Endothelial cell (in vitro differentiated cells): Measurements from ENCODE around the gene SEMA3B. TPM values are rescaled to one million over a fixed set of nuclear protein-coding genes. Genes with fewer than 3 reads are reported as not detected.
A peak's percentile ranks its signal among the peaks of the same experiment; 100 is the strongest.

ENCODE experiments used
- DNase-seq: peaks from one replicate; pipeline ENCODE4 v3.0.0; 2021; ENCODE audit warnings: low spot score
- H3K27ac Mint-ChIP-seq: one replicate; pipeline ENCODE4 v1.8.0; 2021; ENCODE audit warnings: mixed read lengths, inconsistent platforms; ENCODE audit not compliant: unreplicated experiment
- H3K27me3 Mint-ChIP-seq: one replicate; pipeline ENCODE4 v1.8.0; 2021; ENCODE audit warnings: mild to moderate bottlenecking, moderate library complexity, mixed read lengths, inconsistent platforms; ENCODE audit not compliant: unreplicated experiment
- H3K36me3 Mint-ChIP-seq: one replicate; pipeline ENCODE4 v1.8.0; 2021; ENCODE audit warnings: mild to moderate bottlenecking, low read depth, mixed read lengths, inconsistent platforms; ENCODE audit not compliant: unreplicated experiment
- H3K4me1 Mint-ChIP-seq: one replicate; pipeline ENCODE4 v1.8.0; 2021; ENCODE audit warnings: mild to moderate bottlenecking, mixed read lengths, inconsistent platforms; ENCODE audit not compliant: unreplicated experiment
- H3K4me3 Mint-ChIP-seq: one replicate; pipeline ENCODE4 v1.8.0; 2021; ENCODE audit warnings: mild to moderate bottlenecking, mixed read lengths, inconsistent platforms; ENCODE audit not compliant: unreplicated experiment
- H3K9me3 Mint-ChIP-seq: one replicate; pipeline ENCODE4 v1.8.0; 2021; ENCODE audit warnings: mixed read lengths, inconsistent platforms; ENCODE audit not compliant: unreplicated experiment
- total RNA-seq: library from RNA; stranded (reverse); fragmentation: NEBNext Ultra II Directional; extraction: Animal tissue kit (Norgen Biotek cat#: 25700); gene quantifications from one replicate; pipeline ENCODE4 v1.2.1, GENCODE V29; 2021; ENCODE audit not compliant: unreplicated experiment
- TF ChIP-seq, protein P1 (sequence below): fragments of 200-600 bp; sonication (generic); IDR thresholded peaks from one replicate; pipeline ENCODE4 v1.5.0; 2021; ENCODE audit warnings: antibody characterized with exemption; ENCODE audit not compliant: unreplicated experiment

SEMA3B gene
- total RNA-seq, 1 donor from 2014 or later: 1.7 TPM

DNA sequence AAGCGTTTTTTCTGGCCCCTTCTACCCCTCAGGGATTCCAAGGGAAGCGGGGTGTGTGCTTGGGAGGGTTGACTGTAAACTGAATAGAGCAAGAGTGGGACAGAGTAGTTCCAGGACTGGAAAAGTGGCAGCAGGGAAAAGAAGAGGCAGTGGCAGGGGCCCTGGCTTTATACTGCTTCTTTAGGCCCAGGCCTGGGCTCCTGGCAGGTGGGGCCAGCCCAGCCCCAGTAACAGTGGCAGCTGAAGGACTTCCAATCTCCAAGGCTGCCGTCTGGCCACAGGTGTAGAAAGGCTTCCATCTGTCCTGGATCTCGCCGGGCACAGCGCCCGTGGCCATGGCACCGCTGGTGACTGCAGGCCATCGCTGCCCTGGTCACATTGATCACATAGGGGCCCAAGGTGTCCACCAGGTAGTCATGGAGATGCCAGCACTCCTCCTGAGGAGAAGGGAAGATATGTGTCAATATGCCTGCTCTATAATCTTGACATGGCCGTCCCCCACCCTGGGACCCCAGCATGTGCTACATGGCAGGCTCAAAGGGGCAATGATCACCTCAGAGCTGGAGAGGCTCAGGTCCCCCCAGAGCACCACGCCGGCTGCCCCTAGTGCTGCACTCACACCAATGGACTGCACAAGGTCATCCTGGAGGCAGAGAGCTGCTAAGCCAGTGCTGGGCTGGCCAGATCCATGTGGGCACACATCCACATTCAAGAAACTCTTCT lies 24.3 kb downstream of the SEMA3B start:
- no peak for DNase-seq
- TF ChIP-seq, protein P1, sequence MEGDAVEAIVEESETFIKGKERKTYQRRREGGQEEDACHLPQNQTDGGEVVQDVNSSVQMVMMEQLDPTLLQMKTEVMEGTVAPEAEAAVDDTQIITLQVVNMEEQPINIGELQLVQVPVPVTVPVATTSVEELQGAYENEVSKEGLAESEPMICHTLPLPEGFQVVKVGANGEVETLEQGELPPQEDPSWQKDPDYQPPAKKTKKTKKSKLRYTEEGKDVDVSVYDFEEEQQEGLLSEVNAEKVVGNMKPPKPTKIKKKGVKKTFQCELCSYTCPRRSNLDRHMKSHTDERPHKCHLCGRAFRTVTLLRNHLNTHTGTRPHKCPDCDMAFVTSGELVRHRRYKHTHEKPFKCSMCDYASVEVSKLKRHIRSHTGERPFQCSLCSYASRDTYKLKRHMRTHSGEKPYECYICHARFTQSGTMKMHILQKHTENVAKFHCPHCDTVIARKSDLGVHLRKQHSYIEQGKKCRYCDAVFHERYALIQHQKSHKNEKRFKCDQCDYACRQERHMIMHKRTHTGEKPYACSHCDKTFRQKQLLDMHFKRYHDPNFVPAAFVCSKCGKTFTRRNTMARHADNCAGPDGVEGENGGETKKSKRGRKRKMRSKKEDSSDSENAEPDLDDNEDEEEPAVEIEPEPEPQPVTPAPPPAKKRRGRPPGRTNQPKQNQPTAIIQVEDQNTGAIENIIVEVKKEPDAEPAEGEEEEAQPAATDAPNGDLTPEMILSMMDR: no peak
- Mint-ChIP-seq H3K4me1 (peaks cover 15% of the 10 kb centered on the region), H3K27ac (peak overlapping the region; percentile 83), H3K9me3 (no peaks in the 10 kb centered on the region), H3K36me3 (peaks cover 4% of the 10 kb centered on the region), H3K4me3 (peak overlapping the region; percentile 87), H3K27me3 (peaks cover 11% of the 10 kb centered on the region)

DNA sequence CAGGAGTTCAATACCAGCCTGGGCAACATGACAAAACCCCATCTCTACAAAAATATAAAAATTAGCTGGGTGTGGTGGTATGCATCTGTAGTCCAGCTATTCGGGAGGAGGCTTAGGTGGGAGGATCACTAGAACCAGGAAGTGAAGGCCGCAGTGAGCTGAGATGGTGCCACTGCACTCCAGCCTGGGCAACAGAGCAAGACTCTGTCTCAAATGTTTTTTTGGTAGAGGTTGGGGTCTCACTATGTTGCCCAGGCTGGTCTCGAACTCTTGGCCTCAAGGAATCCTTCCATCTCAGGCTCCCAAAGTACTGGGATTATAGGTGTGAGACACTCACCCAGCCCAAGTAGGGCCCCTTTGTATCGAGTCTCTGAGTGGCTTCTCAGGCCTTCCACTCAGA lies 25.1 kb downstream of the SEMA3B start:
- no peak overlapping the region for H3K4me3 Mint-ChIP-seq

DNA sequence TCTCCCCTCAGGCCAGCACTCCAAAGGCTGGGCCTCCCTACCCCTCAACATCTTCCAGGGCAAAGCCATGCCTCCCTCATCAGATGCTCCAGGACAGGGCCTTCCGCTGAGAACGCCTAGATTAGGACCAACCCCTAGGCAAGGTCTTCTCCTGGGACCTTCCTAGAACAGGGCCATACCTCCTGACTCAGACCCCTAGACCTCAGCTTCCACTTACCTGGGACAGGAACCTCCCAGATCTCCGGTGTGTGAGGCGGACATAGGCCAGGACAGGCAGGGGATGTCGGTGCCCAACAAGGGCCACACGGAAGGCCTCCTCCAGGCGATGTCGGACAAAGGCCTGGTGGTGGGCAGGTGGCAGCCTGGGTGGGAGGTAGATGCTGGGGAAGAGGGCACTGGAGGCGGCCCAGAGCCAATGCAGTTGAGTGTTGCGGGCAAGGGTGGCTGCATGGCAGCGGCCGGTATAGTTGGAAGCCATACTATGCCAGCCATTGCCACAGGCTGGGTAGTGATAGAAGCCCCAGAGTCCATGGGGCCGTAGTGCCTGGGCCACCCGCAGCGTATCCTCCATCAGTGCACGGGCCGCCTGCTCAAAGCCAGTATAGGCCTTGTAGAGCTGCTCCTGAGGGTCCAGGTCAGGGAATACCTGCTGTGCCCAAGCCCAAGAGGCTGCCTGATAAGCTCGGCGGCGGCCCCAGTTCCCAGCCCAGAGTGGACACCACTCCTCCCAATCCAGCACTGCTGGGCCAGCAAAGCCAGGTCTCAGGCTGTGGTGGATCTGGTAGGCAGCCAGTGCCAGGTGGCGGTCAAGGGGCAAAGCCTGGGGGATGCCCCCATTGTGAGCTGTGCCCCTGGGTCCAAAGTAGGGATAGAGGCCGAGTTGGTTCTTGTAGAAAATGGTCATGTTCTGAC lies 25.8 kb downstream of the SEMA3B start:
- H3K27ac Mint-ChIP-seq: no peak overlapping the region
- no peak for DNase-seq
- peaks cover 4% of the 10 kb centered on the region for H3K36me3 Mint-ChIP-seq
- no peaks in the 10 kb centered on the region for H3K9me3 Mint-ChIP-seq
- TF ChIP-seq, protein P1: no peak
- no peak overlapping the region for H3K4me3 Mint-ChIP-seq
- peaks cover 16% of the 10 kb centered on the region for H3K4me1 Mint-ChIP-seq
- H3K27me3 Mint-ChIP-seq: peaks cover 3% of the 10 kb centered on the region

More for the DNA sequence above, 25.1 kb downstream of the SEMA3B start:
- Mint-ChIP-seq H3K27me3 (peaks cover 6% of the 10 kb centered on the region), H3K36me3 (peaks cover 4% of the 10 kb centered on the region), H3K4me1 (peaks cover 15% of the 10 kb centered on the region), H3K9me3 (no peaks in the 10 kb centered on the region), H3K27ac (no peak overlapping the region)
- TF ChIP-seq, protein P1: no peak
- no peak for DNase-seq

DNA sequence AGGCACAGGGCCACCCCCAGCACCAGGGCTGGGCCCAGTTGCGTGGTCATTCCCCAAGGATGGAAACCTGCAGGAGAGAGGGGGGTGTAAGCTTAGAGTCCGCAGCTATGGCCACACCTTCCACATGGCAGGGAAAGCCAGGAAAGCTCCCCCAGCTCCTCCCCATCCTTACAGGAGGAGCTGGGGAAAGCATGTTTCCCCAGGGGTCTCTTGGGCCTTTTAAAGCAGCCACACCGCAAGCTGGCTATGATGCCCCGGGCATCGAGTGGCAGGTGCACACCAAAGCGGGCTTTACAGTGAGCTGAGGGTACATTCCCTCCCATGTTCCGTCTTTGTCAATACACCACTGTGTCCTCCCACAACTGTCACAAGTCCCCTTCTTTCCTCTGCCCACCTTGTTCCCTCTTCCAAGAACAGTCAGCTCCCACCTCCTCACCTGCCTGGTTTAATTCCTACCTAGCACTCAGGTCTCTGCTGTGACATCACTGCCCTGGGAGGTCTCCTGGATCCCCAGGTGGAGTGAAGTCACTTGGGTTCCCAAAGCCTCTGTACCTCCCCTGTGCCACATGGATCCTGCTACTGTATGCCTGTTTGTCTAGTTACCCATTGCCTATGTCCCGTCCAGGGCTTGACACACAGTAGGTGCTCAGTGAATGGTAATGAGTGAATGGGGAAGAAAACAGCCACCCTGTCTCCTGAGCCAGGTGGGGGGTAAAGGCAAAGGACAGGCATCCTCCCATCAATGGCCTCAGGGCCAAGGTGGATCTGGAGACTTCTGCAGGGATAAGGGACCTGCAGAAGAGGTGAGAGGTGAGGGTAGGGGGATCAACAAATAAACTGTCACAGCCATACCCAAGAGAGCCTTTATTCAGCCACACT lies 26.8 kb downstream of the SEMA3B start:
- H3K4me1 Mint-ChIP-seq: peaks cover 22% of the 10 kb centered on the region
- H3K36me3 Mint-ChIP-seq: peaks cover 4% of the 10 kb centered on the region
- H3K9me3 Mint-ChIP-seq: no peaks in the 10 kb centered on the region
- no peak overlapping the region for H3K4me3 Mint-ChIP-seq
- TF ChIP-seq, protein P1: no peak
- DNase-seq: no peak
- peaks cover 5% of the 10 kb centered on the region for H3K27me3 Mint-ChIP-seq
- no peak overlapping the region for H3K27ac Mint-ChIP-seq
